AG09319 (cell line): Measurements from ENCODE around the gene CAMKK2.
"Not testable (repeated sequence)": the region's sequence is repeated elsewhere in the genome, so short reads cannot be mapped to it uniquely, and the experiment has no call there.

Experiments
- DNase-seq: peaks from one replicate; pipeline ENCODE4 v3.0.0-alpha.2; 2010; ENCODE audit warnings: low read depth; ENCODE audit errors: extremely low read depth
- CTCF ChIP-seq: IDR thresholded peaks from 2 replicates; pipeline ENCODE4 v1.5.1; 2011; ENCODE audit warnings: low read depth, mild to moderate bottlenecking, inconsistent platforms, low read length, moderate library complexity

Gene CAMKK2

GRCh38 chr12:121282072-121282742, 14.3 kb downstream of the CAMKK2 start:
- no peak for DNase-seq
- no peak for TF ChIP-seq CTCF

- not testable (repeated sequence) for DNase-seq
Measured at GRCh38 chr12:121281116-121281515, 15.4 kb downstream of the CAMKK2 start.

GRCh38 chr12:121280531-121280930, 16.0 kb downstream of the CAMKK2 start:
- DNase-seq: not testable (repeated sequence)

GRCh38 chr12:121279507-121279915, 17.0 kb downstream of the CAMKK2 start:
- DNase-seq: no peak
- no peak for TF ChIP-seq CTCF

GRCh38 chr12:121279071-121279375, 17.5 kb downstream of the CAMKK2 start:
- no peak for DNase-seq
- TF ChIP-seq CTCF: no peak

GRCh38 chr12:121278169-121279070, 18.1 kb downstream of the CAMKK2 start:
- DNase-seq: no peak
- TF ChIP-seq CTCF: no peak

GRCh38 chr12:121277374-121277759, 19.1 kb downstream of the CAMKK2 start:
- DNase-seq: no peak
- TF ChIP-seq CTCF: no peak

GRCh38 chr12:121274036-121274763, 22.3 kb downstream of the CAMKK2 start:
- no peak for DNase-seq
- TF ChIP-seq CTCF: no peak
